Tibial artery (tissue), 4 donors: ENCODE measurements around the gene NTN1.

Source experiments
- DNase-seq, 2 donors: peaks; one replicate each; pipeline ENCODE4 v3.0.0-alpha.2; 2019
- H3K27ac ChIP-seq, 2 donors: fragments of 200-600 bp; sonication (generic) in 1 of 2; 1 replicate in 1 of 2; 2 replicates in 1 of 2; pipeline ENCODE4 v1.5.1; 2018 to 2019; ENCODE audit warnings: mild to moderate bottlenecking in 1 of 2
- H3K27me3 ChIP-seq, 2 donors: fragments of 200-600 bp; sonication (generic) in 1 of 2; one replicate each; pipeline versions ENCODE4 v1.5.1 to v1.6.0; 2016 to 2019
- H3K36me3 ChIP-seq, 3 donors: fragments of 200-600 bp; sonication (generic) in 2 of 3; one replicate each; pipeline ENCODE4 v1.5.1; 2016 to 2019; ENCODE audit warnings: mild to moderate bottlenecking in 2 of 3
- H3K4me1 ChIP-seq, 4 donors: fragments of 200-600 bp; sonication (generic) in 2 of 4; 1 replicate in 3 of 4; 2 replicates in 1 of 4; pipeline ENCODE4 v1.5.1; 2016 to 2019
- H3K4me3 ChIP-seq, 2 donors: fragments of 200-600 bp; sonication (generic) in 1 of 2; 1 replicate in 1 of 2; 2 replicates in 1 of 2; pipeline ENCODE4 v1.5.1; 2018 to 2019; ENCODE audit warnings: mild to moderate bottlenecking in 2 of 2
- H3K9me3 ChIP-seq, 3 donors: fragments of 200-600 bp; sonication (generic) in 1 of 3; one replicate each; pipeline ENCODE4 v1.5.1; 2016 to 2019
- CTCF ChIP-seq, 2 experiments: fragments of 200-600 bp in 1 of 2; fragments of 450-650 bp in 1 of 2; IDR thresholded peaks; one replicate each; pipeline ENCODE4 v1.5.1; 2017 to 2019; ENCODE audit warnings: antibody characterized with exemption in 2 of 2, mild to moderate bottlenecking in 1 of 2, moderate library complexity in 1 of 2
- intact Hi-C: fragments of 100-400 bp; cut with DNase I; formaldehyde crosslinking; loops from one replicate; pipeline ENCODE4 v1.15.0; 2023; ENCODE audit warnings: low total_unique reads

NTN1 gene

GRCh38 chr17:9286434-9286833, 265.1 kb downstream of the NTN1 start:
- no peak overlapping the region for H3K4me3 ChIP-seq
- H3K9me3 ChIP-seq, result no peaks in the 10 kb centered on the region
- H3K4me1 ChIP-seq, result no peaks in the 10 kb centered on the region
- no peaks in the 10 kb centered on the region for H3K36me3 ChIP-seq
- TF ChIP-seq CTCF (IDR thresholded peaks at IDR 0.05), result no peak
- intact Hi-C loops, result no loop called here
- no peak for DNase-seq
- H3K27ac ChIP-seq, result no peak overlapping the region
- H3K27me3 ChIP-seq, result no peaks in the 10 kb centered on the region

- Histone ChIP-seq H3K4me1 (peaks cover 0 to 8% (median 4%) of the 10 kb centered on the region in 4 donors), H3K4me3 (no peak overlapping the region), H3K9me3 (no peaks in the 10 kb centered on the region), H3K36me3 (no peaks in the 10 kb centered on the region), H3K27ac (no peak overlapping the region), H3K27me3 (no peaks in the 10 kb centered on the region)
- TF ChIP-seq CTCF (IDR thresholded peaks at IDR 0.05), result no peak
- no peak for DNase-seq
- intact Hi-C loops, result no loop called here
Observed at GRCh38 chr17:9287306-9287705, 266.0 kb downstream of the NTN1 start.

- Histone ChIP-seq H3K27ac (no peak overlapping the region), H3K27me3 (no peaks in the 10 kb centered on the region), H3K9me3 (no peaks in the 10 kb centered on the region), H3K36me3 (no peaks in the 10 kb centered on the region), H3K4me1 (peaks cover 0 to 19% (median 10%) of the 10 kb centered on the region in 4 donors), H3K4me3 (no peak overlapping the region)
- intact Hi-C loops, result no loop called here
- DNase-seq, result no peak
- TF ChIP-seq CTCF (IDR thresholded peaks at IDR 0.05), result no peak
Observed at GRCh38 chr17:9290226-9290613, 268.9 kb downstream of the NTN1 start.

GRCh38 chr17:9291912-9292560, 270.7 kb downstream of the NTN1 start:
- H3K27me3 ChIP-seq, result no peaks in the 10 kb centered on the region
- no peaks in the 10 kb centered on the region for H3K36me3 ChIP-seq
- H3K9me3 ChIP-seq, result no peaks in the 10 kb centered on the region
- peaks cover 0 to 19% (median 10%) of the 10 kb centered on the region in 4 donors for H3K4me1 ChIP-seq
- DNase-seq, result peak; percentile 57 to 82
- peak overlapping the region; percentile 78 to 82 for H3K27ac ChIP-seq
- peak; percentile 78 to 88 for TF ChIP-seq CTCF (IDR thresholded peaks at IDR 0.05)
- no peak overlapping the region for H3K4me3 ChIP-seq
- intact Hi-C loops, result loop anchor here (2.0 kb wide), 2 partner anchors 53 to 299 kb away; no protein-coding TSS in a partner anchor

- H3K9me3 ChIP-seq, result no peaks in the 10 kb centered on the region
- intact Hi-C loops, result loop anchor here (2.0 kb wide), 2 partner anchors 54 to 300 kb away; no protein-coding TSS in a partner anchor
- H3K4me3 ChIP-seq, result no peak overlapping the region
- peak; percentile 32 to 73 for DNase-seq
- no peaks in the 10 kb centered on the region for H3K27me3 ChIP-seq
- no peaks in the 10 kb centered on the region for H3K36me3 ChIP-seq
- peak overlapping the region; percentile 78 to 82 for H3K27ac ChIP-seq
- H3K4me1 ChIP-seq, result peaks cover 0 to 19% (median 10%) of the 10 kb centered on the region in 4 donors
- TF ChIP-seq CTCF (IDR thresholded peaks at IDR 0.05), result no peak
Observed at GRCh38 chr17:9292561-9292941, 271.2 kb downstream of the NTN1 start.
